MM.1S (cell line): ENCODE data around the gene PRKCA.

Experiments used
- EZH2 ChIP-seq: fragments of 300-600 bp; sonication (generic); optimal IDR thresholded peaks from 2 replicates; pipeline ENCODE3; 2017; ENCODE audit warnings: low read depth, mild to moderate bottlenecking, antibody characterized with exemption, low read length, mixed read lengths
- EZH2phosphoT487 ChIP-seq: fragments of 300-600 bp; sonication (generic); IDR thresholded peaks from 2 replicates; pipeline ENCODE4 v1.6.1; 2018; ENCODE audit warnings: antibody characterized with exemption, low read length
- TF ChIP-seq, protein P1 (sequence below): fragments of 300-600 bp; sonication (generic); IDR thresholded peaks from 2 replicates; pipeline ENCODE4 v1.5.1; 2016; ENCODE audit warnings: antibody characterized with exemption, low read length, mixed read lengths

DNA sequence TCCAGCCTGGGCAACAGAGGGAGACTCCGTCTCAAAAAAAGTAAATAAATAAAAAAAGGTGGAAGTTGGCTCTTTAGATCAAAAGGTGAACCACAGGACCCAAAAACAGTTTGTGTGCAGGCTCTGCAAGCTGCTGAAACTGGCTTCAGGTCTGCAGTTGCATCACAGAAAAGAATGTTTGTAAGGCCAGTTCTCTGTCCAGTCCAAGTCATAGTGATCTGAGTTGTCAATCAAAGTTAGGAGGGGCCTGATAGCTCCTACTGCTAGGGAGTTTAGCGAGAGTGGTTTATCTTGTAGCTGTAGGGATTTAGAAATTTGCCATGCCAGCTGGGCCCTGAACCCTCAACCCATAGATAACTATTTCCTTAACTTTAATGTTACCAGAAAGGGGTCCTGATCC lies 431.3 kb downstream of the PRKCA start:
- TF ChIP-seq, protein P1, sequence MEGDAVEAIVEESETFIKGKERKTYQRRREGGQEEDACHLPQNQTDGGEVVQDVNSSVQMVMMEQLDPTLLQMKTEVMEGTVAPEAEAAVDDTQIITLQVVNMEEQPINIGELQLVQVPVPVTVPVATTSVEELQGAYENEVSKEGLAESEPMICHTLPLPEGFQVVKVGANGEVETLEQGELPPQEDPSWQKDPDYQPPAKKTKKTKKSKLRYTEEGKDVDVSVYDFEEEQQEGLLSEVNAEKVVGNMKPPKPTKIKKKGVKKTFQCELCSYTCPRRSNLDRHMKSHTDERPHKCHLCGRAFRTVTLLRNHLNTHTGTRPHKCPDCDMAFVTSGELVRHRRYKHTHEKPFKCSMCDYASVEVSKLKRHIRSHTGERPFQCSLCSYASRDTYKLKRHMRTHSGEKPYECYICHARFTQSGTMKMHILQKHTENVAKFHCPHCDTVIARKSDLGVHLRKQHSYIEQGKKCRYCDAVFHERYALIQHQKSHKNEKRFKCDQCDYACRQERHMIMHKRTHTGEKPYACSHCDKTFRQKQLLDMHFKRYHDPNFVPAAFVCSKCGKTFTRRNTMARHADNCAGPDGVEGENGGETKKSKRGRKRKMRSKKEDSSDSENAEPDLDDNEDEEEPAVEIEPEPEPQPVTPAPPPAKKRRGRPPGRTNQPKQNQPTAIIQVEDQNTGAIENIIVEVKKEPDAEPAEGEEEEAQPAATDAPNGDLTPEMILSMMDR: no peak
- no peak for TF ChIP-seq EZH2phosphoT487
- TF ChIP-seq EZH2: no peak
